DND-41 (cell line): ENCODE data around the gene BGN.

Source experiments
- ATAC-seq: fragments of 200-7000 bp; cut with Tn5 transposase; 3 replicates; pipeline ENCODE4 v1.9.1; 2021; ENCODE audit warnings: low read depth; ENCODE audit not compliant: insufficient read depth
- DNase-seq: peaks from one replicate; pipeline ENCODE4 v3.0.0-alpha.2; 2020
- H2AFZ ChIP-seq: 2 replicates; pipeline ENCODE4 v1.6.0; 2012; ENCODE audit warnings: low read depth, low read length
- H3K27ac ChIP-seq: 2 replicates; pipeline ENCODE4 v1.5.1; 2012; ENCODE audit warnings: low read length, inconsistent platforms
- H3K27me3 ChIP-seq: fragments of 200-600 bp; sonication (generic); 2 replicates; pipeline ENCODE4 v1.6.0; 2012; ENCODE audit warnings: low read length, mild to moderate bottlenecking, inconsistent platforms; ENCODE audit not compliant: insufficient read depth, poor library complexity
- H3K36me3 ChIP-seq: 2 replicates; pipeline ENCODE4 v1.5.1; 2012; ENCODE audit warnings: low read length, inconsistent platforms; ENCODE audit not compliant: insufficient read depth
- H3K4me1 ChIP-seq: 2 replicates; pipeline ENCODE4 v1.5.1; 2012; ENCODE audit warnings: mild to moderate bottlenecking, low read length; ENCODE audit not compliant: insufficient read depth
- H3K4me2 ChIP-seq: 2 replicates; pipeline ENCODE4 v1.6.0; 2012; ENCODE audit warnings: mild to moderate bottlenecking, moderate library complexity, low read length, inconsistent platforms; ENCODE audit not compliant: insufficient read depth
- H3K4me3 ChIP-seq, 2 experiments: fragments of 200-600 bp in 1 of 2; shearing (Covaris generic) in 1 of 2; 2 replicates each; pipeline ENCODE4 v1.5.1; 2012 to 2016; ENCODE audit warnings: inconsistent platforms in 2 of 2, low read length in 2 of 2, mild to moderate bottlenecking in 2 of 2, low read depth in 1 of 2, moderate library complexity in 1 of 2
- H3K79me2 ChIP-seq: 2 replicates; pipeline ENCODE4 v1.6.0; 2012; ENCODE audit warnings: low read length, inconsistent platforms; ENCODE audit not compliant: insufficient read depth
- H3K9ac ChIP-seq: 2 replicates; pipeline ENCODE4 v1.6.0; 2012; ENCODE audit warnings: low read depth, mild to moderate bottlenecking, inconsistent platforms, low read length, moderate library complexity
- H3K9me3 ChIP-seq: 2 replicates; pipeline ENCODE4 v1.5.1; 2012; ENCODE audit warnings: low read length, moderate library complexity, mild to moderate bottlenecking, inconsistent platforms; ENCODE audit not compliant: insufficient read depth, severe bottlenecking
- H4K20me1 ChIP-seq: 2 replicates; pipeline ENCODE4 v1.6.0; 2012; ENCODE audit warnings: low read length; ENCODE audit not compliant: insufficient read depth
- EZH2 ChIP-seq: IDR thresholded peaks from 3 replicates; pipeline ENCODE4 v1.6.1; 2012; ENCODE audit warnings: borderline replicate concordance, low read depth, mild to moderate bottlenecking, moderate library complexity, low read length, inconsistent platforms; ENCODE audit not compliant: severe bottlenecking
- TF ChIP-seq, protein P1 (sequence below): IDR thresholded peaks from 2 replicates; pipeline ENCODE4 v1.5.1; 2012; ENCODE audit warnings: borderline replicate concordance, low read length, moderate library complexity, mild to moderate bottlenecking; ENCODE audit not compliant: poor library complexity, severe bottlenecking; ENCODE audit errors: extremely low read depth

Gene BGN

DNA sequence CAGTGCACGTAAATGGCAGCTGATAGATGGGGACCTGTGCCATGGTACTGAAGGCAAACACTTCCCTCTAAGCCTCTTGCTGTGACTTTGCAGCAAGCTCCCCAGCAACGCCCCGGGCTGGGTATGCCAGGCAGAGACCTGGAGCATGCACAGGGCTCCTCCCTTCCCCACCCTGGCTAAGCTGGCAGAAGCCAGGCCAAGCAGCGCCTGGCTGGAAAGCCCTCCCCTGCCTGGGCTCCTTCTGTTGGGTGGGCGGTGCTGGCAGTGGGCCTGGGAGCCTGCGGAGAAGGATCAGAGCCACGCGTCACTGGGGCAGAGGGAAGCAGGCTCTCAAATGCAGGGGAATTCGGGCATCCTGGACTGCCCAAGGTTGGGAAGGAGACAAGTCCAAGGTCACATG is 26.3 kb downstream of the BGN start:
- no peaks in the 10 kb centered on the region for H3K9me3 ChIP-seq
- H3K79me2 ChIP-seq: no peaks in the 10 kb centered on the region
- no peaks in the 10 kb centered on the region for H3K36me3 ChIP-seq
- H3K4me2 ChIP-seq: no peak overlapping the region
- no peak overlapping the region for H3K9ac ChIP-seq
- H2AFZ ChIP-seq: no peak overlapping the region
- no peak for DNase-seq
- TF ChIP-seq, protein P1, sequence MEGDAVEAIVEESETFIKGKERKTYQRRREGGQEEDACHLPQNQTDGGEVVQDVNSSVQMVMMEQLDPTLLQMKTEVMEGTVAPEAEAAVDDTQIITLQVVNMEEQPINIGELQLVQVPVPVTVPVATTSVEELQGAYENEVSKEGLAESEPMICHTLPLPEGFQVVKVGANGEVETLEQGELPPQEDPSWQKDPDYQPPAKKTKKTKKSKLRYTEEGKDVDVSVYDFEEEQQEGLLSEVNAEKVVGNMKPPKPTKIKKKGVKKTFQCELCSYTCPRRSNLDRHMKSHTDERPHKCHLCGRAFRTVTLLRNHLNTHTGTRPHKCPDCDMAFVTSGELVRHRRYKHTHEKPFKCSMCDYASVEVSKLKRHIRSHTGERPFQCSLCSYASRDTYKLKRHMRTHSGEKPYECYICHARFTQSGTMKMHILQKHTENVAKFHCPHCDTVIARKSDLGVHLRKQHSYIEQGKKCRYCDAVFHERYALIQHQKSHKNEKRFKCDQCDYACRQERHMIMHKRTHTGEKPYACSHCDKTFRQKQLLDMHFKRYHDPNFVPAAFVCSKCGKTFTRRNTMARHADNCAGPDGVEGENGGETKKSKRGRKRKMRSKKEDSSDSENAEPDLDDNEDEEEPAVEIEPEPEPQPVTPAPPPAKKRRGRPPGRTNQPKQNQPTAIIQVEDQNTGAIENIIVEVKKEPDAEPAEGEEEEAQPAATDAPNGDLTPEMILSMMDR: no peak
- no peak for TF ChIP-seq EZH2
- no peaks in the 10 kb centered on the region for H3K4me1 ChIP-seq
- no peak overlapping the region for H3K4me3 ChIP-seq
- no peaks in the 10 kb centered on the region for H4K20me1 ChIP-seq
- no peak overlapping the region for H3K27ac ChIP-seq
- no peaks in the 10 kb centered on the region for H3K27me3 ChIP-seq
- no peak for ATAC-seq

GRCh38 chrX:153522259-153522658 is 27.5 kb downstream of the BGN start:
- no peak overlapping the region for H3K9ac ChIP-seq
- DNase-seq: no peak
- no peak overlapping the region for H3K27ac ChIP-seq
- no peak overlapping the region for H3K4me2 ChIP-seq
- H2AFZ ChIP-seq: no peak overlapping the region
- H3K9me3 ChIP-seq: no peaks in the 10 kb centered on the region
- H4K20me1 ChIP-seq: no peaks in the 10 kb centered on the region
- no peaks in the 10 kb centered on the region for H3K79me2 ChIP-seq
- H3K4me1 ChIP-seq: no peaks in the 10 kb centered on the region
- no peak overlapping the region for H3K4me3 ChIP-seq
- no peaks in the 10 kb centered on the region for H3K36me3 ChIP-seq
- TF ChIP-seq EZH2: no peak
- TF ChIP-seq, protein P1: no peak
- ATAC-seq: no peak
- no peaks in the 10 kb centered on the region for H3K27me3 ChIP-seq

DNA sequence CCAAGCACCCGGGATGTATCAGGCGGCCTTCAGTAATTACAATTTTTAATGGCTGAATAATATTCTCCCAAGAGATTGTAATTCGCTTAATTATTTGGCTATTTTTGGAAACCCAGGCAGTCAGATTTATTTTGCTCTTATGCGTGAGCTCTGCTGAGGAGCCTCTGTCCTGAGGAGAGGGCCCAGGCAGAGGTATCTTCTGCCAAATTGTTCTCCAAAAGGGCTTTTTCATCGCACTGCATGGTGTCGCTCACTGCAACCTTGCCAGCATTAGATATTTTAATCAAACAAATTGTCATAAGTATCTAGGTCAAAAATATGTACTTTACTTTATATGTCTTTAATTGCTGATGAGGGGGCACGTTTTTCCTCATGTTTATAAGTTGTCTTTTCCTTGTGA is 28.5 kb downstream of the BGN start:
- Histone ChIP-seq H3K9me3 (no peaks in the 10 kb centered on the region), H3K27ac (no peak overlapping the region), H3K27me3 (no peaks in the 10 kb centered on the region), H3K4me2 (no peak overlapping the region), H3K4me3 (no peak overlapping the region), H3K4me1 (no peaks in the 10 kb centered on the region), H2AFZ (no peak overlapping the region), H3K79me2 (no peaks in the 10 kb centered on the region), H3K9ac (no peak overlapping the region), H3K36me3 (no peaks in the 10 kb centered on the region), H4K20me1 (no peaks in the 10 kb centered on the region)
- no peak for DNase-seq
- TF ChIP-seq, protein P1: no peak
- no peak for TF ChIP-seq EZH2
- no peak for ATAC-seq

DNA sequence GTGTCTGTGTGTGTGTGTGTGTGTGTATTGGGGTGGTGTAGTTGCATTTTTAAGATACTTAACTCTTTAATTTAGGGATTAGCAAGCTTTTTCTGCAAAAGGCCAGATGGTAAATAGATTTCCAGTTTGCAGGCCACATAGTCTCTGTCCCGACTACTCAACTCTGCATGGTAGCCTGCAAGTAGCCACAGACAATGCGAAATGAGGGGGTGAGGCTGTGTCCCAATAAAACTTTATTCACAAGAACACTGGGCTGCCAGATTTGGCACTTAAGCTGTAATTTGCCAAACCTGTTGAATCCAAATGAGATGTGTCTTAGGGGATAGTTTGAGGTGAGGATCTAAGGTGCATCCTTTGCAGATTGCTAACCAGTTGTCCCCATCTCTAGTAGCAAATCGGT is 29.5 kb downstream of the BGN start:
- Histone ChIP-seq H3K4me1 (no peaks in the 10 kb centered on the region), H3K27ac (no peak overlapping the region), H3K9me3 (no peaks in the 10 kb centered on the region), H4K20me1 (no peaks in the 10 kb centered on the region), H3K4me2 (no peak overlapping the region), H3K4me3 (no peak overlapping the region), H2AFZ (no peak overlapping the region), H3K79me2 (no peaks in the 10 kb centered on the region), H3K36me3 (no peaks in the 10 kb centered on the region), H3K9ac (no peak overlapping the region), H3K27me3 (no peaks in the 10 kb centered on the region)
- no peak for ATAC-seq
- no peak for DNase-seq
- no peak for TF ChIP-seq EZH2
- TF ChIP-seq, protein P1: no peak
